PC-9 (cell line): ENCODE results near the gene ISX. TPM values are rescaled to one million over a fixed set of nuclear protein-coding genes. Genes with fewer than 3 reads are reported as not detected.

Experiments
- BruUV-seq: library from RNA; stranded (reverse); fragments of 400-500 nt; replicated peaks from 2 replicates; lab custom pipeline; 2021; lab: Mats Ljungman, UMichigan
- CTCF ChIA-PET: fragments of 300-600 bp; sonication (Branson Sonifier 250); formaldehyde crosslinking; loops from one replicate; lab custom pipeline; 2022; ENCODE audit warnings: antibody characterized with exemption; lab: Charles Lee
- POLR2A ChIA-PET: fragments of 300-600 bp; sonication (Branson Sonifier 250); formaldehyde crosslinking; loops from one replicate; lab custom pipeline; 2022; ENCODE audit warnings: antibody characterized with exemption; ENCODE audit not compliant: unreplicated experiment; lab: Charles Lee
- DNase-seq, 2 experiments: peaks; one replicate each; pipeline versions ENCODE4 v3.0.0 to v3.0.0-alpha.2; 2015 to 2022; ENCODE audit warnings: mixed read lengths in 1 of 2
- H2AFZ ChIP-seq: fragments of 200-600 bp; sonication (generic); 2 replicates; pipeline ENCODE4 v1.8.1; 2017; ENCODE audit warnings: antibody characterized with exemption
- H3F3A ChIP-seq: fragments of 200-600 bp; sonication (generic); 2 replicates; pipeline ENCODE4 v1.8.1; 2017; ENCODE audit warnings: antibody characterized with exemption, mild to moderate bottlenecking, low read depth; ENCODE audit not compliant: insufficient read depth
- H3K27ac ChIP-seq: fragments of 200-600 bp; sonication (generic); 2 replicates; pipeline ENCODE4 v1.6.1; 2016; ENCODE audit warnings: mixed run types
- H3K27me3 ChIP-seq: fragments of 200-600 bp; sonication (generic); 2 replicates; pipeline ENCODE4 v1.6.1; 2016; ENCODE audit warnings: low read depth, mixed run types; ENCODE audit not compliant: insufficient read depth
- H3K36me3 ChIP-seq: fragments of 200-600 bp; sonication (generic); 2 replicates; pipeline ENCODE4 v1.6.1; 2016; ENCODE audit warnings: low read depth, mixed run types
- H3K4me1 ChIP-seq: fragments of 200-600 bp; sonication (generic); replicated peaks from 2 replicates; pipeline ENCODE4 v1.6.1; 2016; ENCODE audit warnings: mixed run types; ENCODE audit not compliant: insufficient read depth
- H3K4me2 ChIP-seq: fragments of 200-600 bp; sonication (generic); 2 replicates; pipeline ENCODE4 v1.6.1; 2017; ENCODE audit warnings: mixed run types
- H3K4me3 ChIP-seq: fragments of 200-600 bp; sonication (generic); 2 replicates; pipeline ENCODE4 v1.6.1; 2016; ENCODE audit warnings: mixed run types
- H3K79me2 ChIP-seq: fragments of 200-600 bp; sonication (generic); 2 replicates; pipeline ENCODE4 v1.6.1; 2017; ENCODE audit warnings: low read depth, mixed run types
- H3K9me2 ChIP-seq: fragments of 200-600 bp; sonication (generic); 2 replicates; pipeline ENCODE4 v1.8.1; 2017; ENCODE audit warnings: mild to moderate bottlenecking; ENCODE audit not compliant: insufficient read depth
- H3K9me3 ChIP-seq: fragments of 200-600 bp; sonication (generic); 2 replicates; pipeline ENCODE4 v1.8.1; 2016; ENCODE audit warnings: low read depth; ENCODE audit not compliant: insufficient read depth
- H4K20me1 ChIP-seq: fragments of 200-600 bp; sonication (generic); 2 replicates; pipeline ENCODE4 v1.8.1; 2017; ENCODE audit not compliant: insufficient read depth
- CTCF ChIP-seq: fragments of 200-600 bp; sonication (generic); conservative IDR thresholded peaks from 2 replicates; pipeline ENCODE4 v1.6.1; 2017; ENCODE audit warnings: mixed run types, antibody characterized with exemption, mild to moderate bottlenecking, moderate library complexity
- EZH2 ChIP-seq: fragments of 200-600 bp; sonication (generic); IDR thresholded peaks from 2 replicates; pipeline ENCODE4 v1.8.0; 2017; ENCODE audit warnings: antibody characterized with exemption, low read depth
- intact Hi-C: fragments of 100-400 bp; cut with micrococcal nuclease; formaldehyde crosslinking; loops from one replicate; pipeline ENCODE4 v1.10.0; 2022; ENCODE audit not compliant: unreplicated experiment
- total RNA-seq: library from RNA; stranded (reverse); gene quantifications from 2 replicates; pipeline ENCODE4 v1.2.3, GENCODE V29; 2021

ISX gene
- total RNA-seq, 1 experiment from 2014 or later = not detected

GRCh38 chr22:35032571-35032970 lies 33.4 kb upstream of the ISX start:
- Histone ChIP-seq H3K4me2 (no peak overlapping the region), H3K36me3 (no peaks in the 10 kb centered on the region), H3K4me3 (no peak overlapping the region), H2AFZ (no peak overlapping the region), H3K4me1 (no peaks in the 10 kb centered on the region), H3K9me3 (no peaks in the 10 kb centered on the region), H3K27ac (no peak overlapping the region), H3K79me2 (no peaks in the 10 kb centered on the region), H3K9me2 (no peaks in the 10 kb centered on the region), H3F3A (no peaks in the 10 kb centered on the region), H3K27me3 (peaks cover 30% of the 10 kb centered on the region), H4K20me1 (no peaks in the 10 kb centered on the region; the same call in 1 of the 2 replicates)
- no TSS peak for BruUV-seq
- intact Hi-C loops = no loop called here
- no peak for TF ChIP-seq EZH2
- no peak for TF ChIP-seq CTCF
- ChIA-PET CTCF (no interaction called here), POLR2A (no interaction called here)
- no peak for DNase-seq

- H3F3A ChIP-seq = no peaks in the 10 kb centered on the region
- no peak overlapping the region for H2AFZ ChIP-seq
- H3K4me2 ChIP-seq = no peak overlapping the region
- no peaks in the 10 kb centered on the region for H3K36me3 ChIP-seq
- H3K27ac ChIP-seq = no peak overlapping the region
- H3K4me1 ChIP-seq = no peaks in the 10 kb centered on the region
- BruUV-seq = no TSS peak
- intact Hi-C loops = no loop called here
- TF ChIP-seq EZH2 = no peak
- no peak for TF ChIP-seq CTCF
- ChIA-PET CTCF (no interaction called here), POLR2A (no interaction called here)
- no peak overlapping the region for H3K4me3 ChIP-seq
- H3K79me2 ChIP-seq = no peaks in the 10 kb centered on the region
- H3K9me2 ChIP-seq = no peaks in the 10 kb centered on the region
- no peaks in the 10 kb centered on the region for H3K9me3 ChIP-seq
- peaks cover 31% of the 10 kb centered on the region for H3K27me3 ChIP-seq
- no peak for DNase-seq
- H4K20me1 ChIP-seq = no peaks in the 10 kb centered on the region; the same call in 1 of the 2 replicates
Measured at GRCh38 chr22:35033635-35034296, 32.2 kb upstream of the ISX start.

DNA sequence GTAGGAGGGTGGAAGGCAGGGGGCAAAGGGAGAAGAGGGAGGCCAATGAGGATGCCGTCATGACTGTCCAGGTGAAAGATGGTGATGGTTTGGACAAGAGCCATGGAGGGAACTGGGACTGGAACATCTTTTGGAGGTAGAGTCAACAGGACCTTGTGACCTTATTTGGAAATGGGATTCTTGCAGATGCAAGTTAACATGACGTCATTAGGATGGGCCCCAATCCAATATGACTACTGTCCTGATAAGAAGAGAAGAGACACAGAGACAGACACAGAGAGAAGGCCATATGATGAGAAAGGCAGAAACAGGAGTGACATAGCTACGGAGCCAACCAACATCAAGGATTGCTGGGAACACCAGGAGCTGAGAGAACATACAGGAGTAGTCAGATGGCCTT lies 31.0 kb upstream of the ISX start:
- no peaks in the 10 kb centered on the region for H3K36me3 ChIP-seq

More for the DNA sequence above, 31.0 kb upstream of the ISX start:
- Histone ChIP-seq H3F3A (no peaks in the 10 kb centered on the region), H3K4me1 (no peaks in the 10 kb centered on the region), H3K4me3 (no peak overlapping the region), H3K9me3 (no peaks in the 10 kb centered on the region), H3K9me2 (no peaks in the 10 kb centered on the region), H4K20me1 (no peaks in the 10 kb centered on the region; the same call in 1 of the 2 replicates), H3K79me2 (no peaks in the 10 kb centered on the region), H3K4me2 (no peak overlapping the region), H3K27ac (no peak overlapping the region), H2AFZ (no peak overlapping the region), H3K27me3 (peaks cover 32% of the 10 kb centered on the region)
- TF ChIP-seq EZH2 (no peak), CTCF (no peak)
- ChIA-PET POLR2A (no interaction called here), CTCF (no interaction called here)
- DNase-seq = no peak
- intact Hi-C loops = no loop called here
- no TSS peak for BruUV-seq
